Measurements from ENCODE around the gene PTPRN2.

DNA sequence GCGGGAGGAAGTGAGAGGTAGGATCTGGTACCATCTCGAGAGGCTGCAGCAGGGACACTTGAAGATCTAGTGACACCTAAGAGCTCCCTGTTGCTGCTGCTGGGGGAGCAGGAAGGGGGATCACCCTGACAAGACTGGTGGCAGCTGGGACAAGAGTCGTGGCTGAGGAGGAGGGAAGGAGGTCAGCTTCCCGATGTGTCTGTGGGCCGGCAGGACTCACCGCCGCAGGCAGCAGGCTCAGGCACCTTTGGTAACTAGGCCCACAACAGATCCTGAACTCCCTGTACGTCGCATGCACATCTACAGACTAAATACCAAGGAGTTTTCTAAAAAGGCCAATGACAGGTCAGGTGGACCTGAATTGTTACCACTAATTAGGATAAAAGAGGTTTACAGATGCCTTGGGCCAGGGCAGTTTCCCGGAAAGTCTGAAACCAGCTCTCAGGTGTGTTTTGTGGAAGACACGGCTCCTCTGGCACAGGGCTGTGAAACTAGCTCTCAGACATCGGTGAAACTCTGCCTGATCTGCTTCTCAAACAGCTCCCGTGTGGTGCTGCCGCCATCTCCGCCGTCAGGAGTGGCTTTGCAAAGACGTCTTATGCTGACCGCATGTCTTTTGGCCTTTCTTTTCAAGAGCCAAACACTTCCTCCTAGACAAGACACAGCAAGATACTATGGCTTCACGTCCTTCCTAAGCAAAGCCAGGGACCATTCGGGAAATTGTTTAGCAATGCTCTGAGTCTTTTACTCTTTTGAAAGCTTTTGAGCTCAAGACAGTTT is 609.7 kb downstream of the PTPRN2 start:
- no peak for TF ChIP-seq POLR2A (IDR thresholded peaks at IDR 0.05)
- no peak for TF ChIP-seq POLR2AphosphoS5 (IDR thresholded peaks at IDR 0.05)

All from sigmoid colon (tissue), 4 donors.